H9 (cell line): ENCODE results near the gene PCDHA4. TPM values are rescaled to one million over a fixed set of nuclear protein-coding genes. Genes with fewer than 3 reads are reported as not detected.

Source experiments
- DNase-seq: peaks from one replicate; pipeline ENCODE4 v3.0.0-alpha.2; 2017
- H2AFZ ChIP-seq: one replicate; pipeline ENCODE4 v1.6.1; 2013; ENCODE audit warnings: mild to moderate bottlenecking, low read length, control low read depth, moderate library complexity
- H2AK5ac ChIP-seq: 2 replicates; pipeline ENCODE4 v1.6.1; 2013; ENCODE audit warnings: low read length, control low read depth, mixed read lengths; ENCODE audit not compliant: insufficient read length
- H2BK120ac ChIP-seq: one replicate; pipeline ENCODE4 v1.6.1; 2013; ENCODE audit warnings: low read depth, mild to moderate bottlenecking, low read length, control low read depth, inconsistent platforms; ENCODE audit not compliant: poor library complexity, severe bottlenecking
- H2BK12ac ChIP-seq: 2 replicates; pipeline ENCODE4 v1.6.1; 2013; ENCODE audit warnings: low read length, control low read depth, mixed read lengths, low read depth; ENCODE audit not compliant: insufficient read length
- H2BK15ac ChIP-seq: 2 replicates; pipeline ENCODE4 v1.6.1; 2013; ENCODE audit warnings: low read depth, low read length, control low read depth
- H2BK20ac ChIP-seq: one replicate; pipeline ENCODE4 v1.6.1; 2013; ENCODE audit warnings: low read depth, mild to moderate bottlenecking, low read length, control low read depth, inconsistent platforms; ENCODE audit not compliant: poor library complexity, severe bottlenecking
- H2BK5ac ChIP-seq: 2 replicates; pipeline ENCODE4 v1.6.1; 2013; ENCODE audit warnings: low read length, control low read depth, mixed read lengths; ENCODE audit not compliant: insufficient read length
- H3K14ac ChIP-seq: 2 replicates; pipeline ENCODE4 v1.6.1; 2013; ENCODE audit warnings: low read length, control low read depth; ENCODE audit not compliant: insufficient read depth
- H3K18ac ChIP-seq: 2 replicates; pipeline ENCODE4 v1.6.1; 2013; ENCODE audit warnings: low read depth, mild to moderate bottlenecking, mixed read lengths, low read length, control low read depth; ENCODE audit not compliant: insufficient read length
- H3K23ac ChIP-seq: 2 replicates; pipeline ENCODE4 v1.6.1; 2013; ENCODE audit warnings: low read length, control low read depth, mixed read lengths, low read depth; ENCODE audit not compliant: insufficient read length
- H3K23me2 ChIP-seq: 2 replicates; pipeline ENCODE4 v1.6.1; 2013; ENCODE audit warnings: low read depth, mild to moderate bottlenecking, mixed read lengths, low read length, control low read depth; ENCODE audit not compliant: insufficient read length, poor library complexity, severe bottlenecking
- H3K27ac ChIP-seq: 2 replicates; pipeline ENCODE4 v1.5.1; 2013; ENCODE audit warnings: low read length, control low read depth, mixed read lengths, low read depth; ENCODE audit not compliant: insufficient read length
- H3K27me3 ChIP-seq: 2 replicates; pipeline ENCODE4 v1.6.1; 2013; ENCODE audit warnings: low read length, control low read depth, inconsistent platforms; ENCODE audit not compliant: insufficient read depth
- H3K4ac ChIP-seq: 2 replicates; pipeline ENCODE4 v1.6.1; 2013; ENCODE audit warnings: low read depth, mild to moderate bottlenecking, control low read depth, inconsistent platforms, low read length, moderate library complexity
- H3K4me1 ChIP-seq: 2 replicates; pipeline ENCODE4 v1.6.1; 2013; ENCODE audit warnings: low read length, control low read depth, inconsistent platforms; ENCODE audit not compliant: insufficient read depth
- H3K4me2 ChIP-seq: 2 replicates; pipeline ENCODE4 v1.6.1; 2013; ENCODE audit warnings: low read length, control low read depth, mixed read lengths; ENCODE audit not compliant: insufficient read length, insufficient read depth
- H3K56ac ChIP-seq: 2 replicates; pipeline ENCODE4 v1.6.1; 2013; ENCODE audit warnings: low read depth, mild to moderate bottlenecking, mixed read lengths, low read length, control low read depth; ENCODE audit not compliant: insufficient read length
- H3K79me1 ChIP-seq: 2 replicates; pipeline ENCODE4 v1.6.1; 2013; ENCODE audit warnings: low read depth, mild to moderate bottlenecking, moderate library complexity, low read length, control low read depth, inconsistent platforms; ENCODE audit not compliant: insufficient read depth, poor library complexity, severe bottlenecking
- H3K79me2 ChIP-seq: 2 replicates; pipeline ENCODE4 v1.6.1; 2013; ENCODE audit warnings: low read length, control low read depth, inconsistent platforms; ENCODE audit not compliant: insufficient read depth
- H3K9ac ChIP-seq: 2 replicates; pipeline ENCODE4 v1.6.1; 2013; ENCODE audit warnings: low read length, control low read depth, mixed read lengths; ENCODE audit not compliant: insufficient read length; ENCODE audit errors: extremely low read depth
- H3K9me3 ChIP-seq: one replicate; pipeline ENCODE4 v1.6.1; 2013; ENCODE audit warnings: low read depth, low read length, inconsistent platforms; ENCODE audit not compliant: control insufficient read depth
- H3T11ph ChIP-seq: one replicate; pipeline ENCODE4 v1.6.1; 2013; ENCODE audit warnings: mild to moderate bottlenecking, low read length, control low read depth, inconsistent platforms
- H4K20me1 ChIP-seq: one replicate; pipeline ENCODE4 v1.6.1; 2013; ENCODE audit not compliant: control insufficient read depth, insufficient read length, insufficient read depth
- H4K5ac ChIP-seq: 2 replicates; pipeline ENCODE4 v1.6.1; 2013; ENCODE audit warnings: low read depth, mild to moderate bottlenecking, mixed read lengths, low read length, control low read depth; ENCODE audit not compliant: insufficient read length
- H4K8ac ChIP-seq: replicated peaks from 2 replicates; pipeline ENCODE4 v1.6.1; 2013; ENCODE audit warnings: low read length, control low read depth, mixed read lengths, low read depth; ENCODE audit not compliant: insufficient read length
- H4K91ac ChIP-seq: 2 replicates; pipeline ENCODE4 v1.6.1; 2013; ENCODE audit warnings: low read depth, mild to moderate bottlenecking, moderate library complexity, mixed read lengths, low read length, control low read depth; ENCODE audit not compliant: insufficient read length
- H3K27ac Mint-ChIP-seq, 3 experiments: 2 replicates in 2 of 3; 3 replicates in 1 of 3; pipeline ENCODE4 v1.8.0; 2020 to 2021; ENCODE audit warnings: mixed read lengths in 3 of 3, mild to moderate bottlenecking in 1 of 3, moderate library complexity in 1 of 3
- H3K27me3 Mint-ChIP-seq: 2 replicates; pipeline ENCODE4 v1.8.0; 2021; ENCODE audit warnings: low read depth, mild to moderate bottlenecking, moderate library complexity, mixed read lengths
- H3K36me3 Mint-ChIP-seq, 3 experiments: 2 replicates in 2 of 3; 3 replicates in 1 of 3; pipeline ENCODE4 v1.8.0; 2020 to 2021; ENCODE audit warnings: low read depth in 3 of 3, mixed read lengths in 3 of 3; ENCODE audit not compliant: insufficient read depth in 1 of 3
- H3K4me1 Mint-ChIP-seq, 2 experiments: 2 replicates each; pipeline ENCODE4 v1.8.0; 2020; ENCODE audit warnings: mixed read lengths in 2 of 2
- H3K4me3 Mint-ChIP-seq, 2 experiments: 2 replicates in 1 of 2; 3 replicates in 1 of 2; pipeline ENCODE4 v1.8.0; 2020 to 2021; ENCODE audit warnings: mild to moderate bottlenecking in 2 of 2, mixed read lengths in 2 of 2, moderate library complexity in 1 of 2
- H3K9me3 Mint-ChIP-seq, 2 experiments: 2 replicates in 1 of 2; 3 replicates in 1 of 2; pipeline ENCODE4 v1.8.0; 2020; ENCODE audit warnings: mild to moderate bottlenecking in 2 of 2, mixed read lengths in 2 of 2, moderate library complexity in 1 of 2
- WGBS: extraction: QIAGEN DNeasy Blood & Tissue Kit; methylation state at CpG from one replicate; pipeline ENCODE4 v1.1.7; 2013; ENCODE audit warnings: missing lambda C conversion rate, low lambda C conversion rate, mixed read lengths; ENCODE audit not compliant: insufficient read length; ENCODE audit errors: extremely low coverage; 5-methylcytosine and 5-hydroxymethylcytosine counted together
- total RNA-seq: library from RNA; stranded (reverse); gene quantifications from 2 replicates; pipeline ENCODE4 v1.2.1, GENCODE V29; 2021
- TF ChIP-seq, protein P1 (sequence below): fragments of 200-600 bp; sonication (generic); conservative IDR thresholded peaks from 3 replicates; pipeline ENCODE4 v1.8.0; 2021; ENCODE audit warnings: antibody characterized with exemption, mild to moderate bottlenecking

Gene PCDHA4
- total RNA-seq, 1 experiment from 2014 or later = 3.5 TPM

DNA sequence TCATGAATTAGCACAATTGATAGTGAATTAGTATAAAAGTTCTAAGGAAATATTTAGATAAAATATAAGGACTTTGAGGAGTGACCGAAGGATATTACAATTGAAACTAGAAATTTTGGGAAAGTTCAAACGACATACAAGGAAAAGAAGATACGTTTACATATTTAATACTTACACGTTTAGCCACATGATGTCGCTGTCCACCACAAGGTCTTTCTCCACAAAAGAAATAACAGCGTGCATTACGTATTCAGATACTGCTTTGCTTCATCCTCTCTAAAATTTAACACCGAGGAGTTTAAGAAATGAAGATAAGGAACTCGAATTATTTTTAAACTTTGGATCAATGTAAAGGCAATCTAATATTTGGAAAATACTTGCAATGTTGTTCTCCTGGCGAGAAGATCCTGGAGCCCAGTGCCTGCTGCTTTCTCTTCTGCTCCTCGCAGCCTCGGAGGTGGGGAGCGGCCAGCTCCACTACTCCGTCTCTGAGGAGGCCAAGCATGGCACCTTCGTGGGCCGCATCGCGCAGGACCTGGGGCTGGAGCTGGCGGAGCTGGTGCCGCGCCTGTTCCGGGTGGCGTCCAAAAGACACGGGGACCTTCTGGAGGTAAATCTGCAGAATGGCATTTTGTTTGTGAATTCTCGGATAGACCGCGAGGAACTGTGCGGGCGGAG lies 5.9 kb upstream of the PCDHA4 start, which contains the start of gene PCDHA3:
TSS of gene PCDHA3 (plus strand) at position 242 of the 678 bp plus-strand sequence.
- H3K4me1 Mint-ChIP-seq = no peaks in the 10 kb centered on the region
- no peaks in the 10 kb centered on the region for H3K23me2 ChIP-seq
- H3K27me3 ChIP-seq = no peaks in the 10 kb centered on the region
- no peak within 1 kb of the TSS for H3K4ac ChIP-seq
- no peak within 1 kb of the TSS for H2BK12ac ChIP-seq
- H4K8ac ChIP-seq = no peak within 1 kb of the TSS
- no peak within 1 kb of the TSS for H2AFZ ChIP-seq
- H3K56ac ChIP-seq = no peak within 1 kb of the TSS
- peaks cover 8 to 49% (median 31%) of the 10 kb centered on the region in 3 experiments for H3K36me3 Mint-ChIP-seq
- no peaks in the 10 kb centered on the region for H3K79me2 ChIP-seq
- no peaks in the 10 kb centered on the region for H3K9me3 ChIP-seq
- no peak within 1 kb of the TSS for H3K27ac Mint-ChIP-seq
- no peak within 1 kb of the TSS for H2AK5ac ChIP-seq
- no peak within 1 kb of the TSS for H3K23ac ChIP-seq
- no peak within 1 kb of the TSS for H3K4me2 ChIP-seq
- no peak within 1 kb of the TSS for H2BK20ac ChIP-seq
- no peak within 1 kb of the TSS for H4K91ac ChIP-seq
- H3K27me3 Mint-ChIP-seq = no peaks in the 10 kb centered on the region
- TF ChIP-seq, protein P1, sequence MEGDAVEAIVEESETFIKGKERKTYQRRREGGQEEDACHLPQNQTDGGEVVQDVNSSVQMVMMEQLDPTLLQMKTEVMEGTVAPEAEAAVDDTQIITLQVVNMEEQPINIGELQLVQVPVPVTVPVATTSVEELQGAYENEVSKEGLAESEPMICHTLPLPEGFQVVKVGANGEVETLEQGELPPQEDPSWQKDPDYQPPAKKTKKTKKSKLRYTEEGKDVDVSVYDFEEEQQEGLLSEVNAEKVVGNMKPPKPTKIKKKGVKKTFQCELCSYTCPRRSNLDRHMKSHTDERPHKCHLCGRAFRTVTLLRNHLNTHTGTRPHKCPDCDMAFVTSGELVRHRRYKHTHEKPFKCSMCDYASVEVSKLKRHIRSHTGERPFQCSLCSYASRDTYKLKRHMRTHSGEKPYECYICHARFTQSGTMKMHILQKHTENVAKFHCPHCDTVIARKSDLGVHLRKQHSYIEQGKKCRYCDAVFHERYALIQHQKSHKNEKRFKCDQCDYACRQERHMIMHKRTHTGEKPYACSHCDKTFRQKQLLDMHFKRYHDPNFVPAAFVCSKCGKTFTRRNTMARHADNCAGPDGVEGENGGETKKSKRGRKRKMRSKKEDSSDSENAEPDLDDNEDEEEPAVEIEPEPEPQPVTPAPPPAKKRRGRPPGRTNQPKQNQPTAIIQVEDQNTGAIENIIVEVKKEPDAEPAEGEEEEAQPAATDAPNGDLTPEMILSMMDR = peak; percentile 45; the same call in 2 of the 3 replicates
- H3K4me1 ChIP-seq = no peaks in the 10 kb centered on the region
- H2BK120ac ChIP-seq = no peak within 1 kb of the TSS
- H3K9ac ChIP-seq = no peak within 1 kb of the TSS
- DNase-seq = no peak
- no peak within 1 kb of the TSS for H3K27ac ChIP-seq
- H3K79me1 ChIP-seq = no peaks in the 10 kb centered on the region
- no peak within 1 kb of the TSS for H3K18ac ChIP-seq
- H3K14ac ChIP-seq = no peak within 1 kb of the TSS
- H3K4me3 Mint-ChIP-seq = no peak within 1 kb of the TSS
- no peak within 1 kb of the TSS for H2BK5ac ChIP-seq
- H3T11ph ChIP-seq = no peak within 1 kb of the TSS
- peaks cover 49 to 54% of the 10 kb centered on the region in 2 experiments for H3K9me3 Mint-ChIP-seq
- WGBS = no CpG with 5 or more reads among the region's 29 CpGs
- H4K20me1 ChIP-seq = no peaks in the 10 kb centered on the region
- no peak within 1 kb of the TSS for H2BK15ac ChIP-seq
- H4K5ac ChIP-seq = no peak within 1 kb of the TSS
